Endothelial cell (in vitro differentiated cells): Measurements from ENCODE around the gene FAM222A. TPM values are rescaled to one million over a fixed set of nuclear protein-coding genes. Genes with fewer than 3 reads are reported as not detected.

Experiments
- DNase-seq: peaks from one replicate; pipeline ENCODE4 v3.0.0; 2021; ENCODE audit warnings: low spot score
- H3K27ac Mint-ChIP-seq: one replicate; pipeline ENCODE4 v1.8.0; 2021; ENCODE audit warnings: mixed read lengths, inconsistent platforms; ENCODE audit not compliant: unreplicated experiment
- H3K27me3 Mint-ChIP-seq: one replicate; pipeline ENCODE4 v1.8.0; 2021; ENCODE audit warnings: mild to moderate bottlenecking, moderate library complexity, mixed read lengths, inconsistent platforms; ENCODE audit not compliant: unreplicated experiment
- H3K36me3 Mint-ChIP-seq: one replicate; pipeline ENCODE4 v1.8.0; 2021; ENCODE audit warnings: mild to moderate bottlenecking, low read depth, mixed read lengths, inconsistent platforms; ENCODE audit not compliant: unreplicated experiment
- H3K4me1 Mint-ChIP-seq: one replicate; pipeline ENCODE4 v1.8.0; 2021; ENCODE audit warnings: mild to moderate bottlenecking, mixed read lengths, inconsistent platforms; ENCODE audit not compliant: unreplicated experiment
- H3K4me3 Mint-ChIP-seq: one replicate; pipeline ENCODE4 v1.8.0; 2021; ENCODE audit warnings: mild to moderate bottlenecking, mixed read lengths, inconsistent platforms; ENCODE audit not compliant: unreplicated experiment
- H3K9me3 Mint-ChIP-seq: one replicate; pipeline ENCODE4 v1.8.0; 2021; ENCODE audit warnings: mixed read lengths, inconsistent platforms; ENCODE audit not compliant: unreplicated experiment
- CTCF ChIP-seq: fragments of 200-600 bp; sonication (generic); IDR thresholded peaks from one replicate; pipeline ENCODE4 v1.5.0; 2021; ENCODE audit warnings: antibody characterized with exemption; ENCODE audit not compliant: unreplicated experiment
- total RNA-seq: library from RNA; stranded (reverse); fragmentation: NEBNext Ultra II Directional; extraction: Animal tissue kit (Norgen Biotek cat#: 25700); gene quantifications from one replicate; pipeline ENCODE4 v1.2.1, GENCODE V29; 2021; ENCODE audit not compliant: unreplicated experiment

Gene FAM222A
- total RNA-seq, 1 donor from 2014 or later: 14.2 TPM

- Mint-ChIP-seq H3K4me3 (peak overlapping the region; percentile 82), H3K4me1 (peaks cover 32% of the 10 kb centered on the region), H3K27me3 (peaks cover 15% of the 10 kb centered on the region), H3K9me3 (no peaks in the 10 kb centered on the region), H3K27ac (no peak overlapping the region), H3K36me3 (no peaks in the 10 kb centered on the region)
- DNase-seq: no peak
- no peak for TF ChIP-seq CTCF
Observed at GRCh38 chr12:109714913-109715244, 1.3 kb downstream of the FAM222A start.

GRCh38 chr12:109715310-109716091, 1.9 kb downstream of the FAM222A start:
- H3K27me3 Mint-ChIP-seq: peaks cover 15% of the 10 kb centered on the region
- TF ChIP-seq CTCF: no peak
- peak; percentile 45 for DNase-seq
- H3K36me3 Mint-ChIP-seq: no peaks in the 10 kb centered on the region
- H3K27ac Mint-ChIP-seq: no peak overlapping the region
- no peaks in the 10 kb centered on the region for H3K9me3 Mint-ChIP-seq
- peaks cover 35% of the 10 kb centered on the region for H3K4me1 Mint-ChIP-seq
- peak overlapping the region; percentile 82 for H3K4me3 Mint-ChIP-seq

- no peak for DNase-seq
- no peak for TF ChIP-seq CTCF
- Mint-ChIP-seq H3K4me3 (peak overlapping the region; percentile 79), H3K9me3 (no peaks in the 10 kb centered on the region), H3K27me3 (peaks cover 12% of the 10 kb centered on the region), H3K4me1 (peaks cover 36% of the 10 kb centered on the region), H3K27ac (no peak overlapping the region), H3K36me3 (no peaks in the 10 kb centered on the region)
Observed at GRCh38 chr12:109716092-109716479, 2.5 kb downstream of the FAM222A start.

- Mint-ChIP-seq H3K9me3 (no peaks in the 10 kb centered on the region), H3K27ac (no peak overlapping the region), H3K4me3 (peak overlapping the region; percentile 79), H3K4me1 (peaks cover 40% of the 10 kb centered on the region), H3K36me3 (peaks cover 3% of the 10 kb centered on the region), H3K27me3 (peaks cover 12% of the 10 kb centered on the region)
- TF ChIP-seq CTCF: no peak
- DNase-seq: no peak
Observed at GRCh38 chr12:109716512-109717389, 3.1 kb downstream of the FAM222A start.
